Right atrium auricular region (tissue), 2 donors: ENCODE results near the gene CIZ1. TPM values are rescaled to one million over a fixed set of nuclear protein-coding genes. Genes with fewer than 3 reads are reported as not detected.
"Not testable (repeated sequence)": the region's sequence is repeated elsewhere in the genome, so short reads cannot be mapped to it uniquely, and the experiment has no call there.

ENCODE experiments used
- DNase-seq: peaks from one replicate; pipeline ENCODE4 v3.0.0-alpha.2; 2019; ENCODE audit warnings: low spot score
- H3K27ac ChIP-seq, 2 donors: fragments of 200-600 bp; sonication (generic); 1 replicate in 1 of 2; 2 replicates in 1 of 2; pipeline ENCODE4 v1.5.1; 2016 to 2019
- H3K27me3 ChIP-seq, 2 donors: fragments of 200-600 bp; sonication (generic); one replicate each; pipeline versions ENCODE4 v1.5.1 to v1.6.0; 2017 to 2019
- H3K36me3 ChIP-seq: fragments of 200-600 bp; sonication (generic); one replicate; pipeline ENCODE4 v1.5.1; 2016
- H3K4me1 ChIP-seq, 2 donors: fragments of 200-600 bp; sonication (generic); one replicate each; pipeline versions ENCODE4 v1.5.1 to v1.6.0; 2017 to 2019
- H3K4me3 ChIP-seq, 2 donors: fragments of 200-600 bp; sonication (generic); 1 replicate in 1 of 2; 2 replicates in 1 of 2; pipeline ENCODE4 v1.5.1; 2017 to 2019; ENCODE audit warnings: mild to moderate bottlenecking in 1 of 2, moderate library complexity in 1 of 2
- H3K9me3 ChIP-seq, 2 donors: fragments of 200-600 bp; sonication (generic); one replicate each; pipeline ENCODE4 v1.5.1; 2019
- total RNA-seq, 2 donors: library from RNA; depleted of rRNA; stranded (reverse); fragments of >200 nt; gene quantifications; one replicate each; pipeline ENCODE4 v1.1.0, GENCODE V29; 2016
- TF ChIP-seq, protein P1 (sequence below), 2 donors: fragments of 200-600 bp; sonication (generic); IDR thresholded peaks; one replicate each; pipeline ENCODE4 v1.5.1; 2019; ENCODE audit warnings: antibody characterized with exemption in 2 of 2

Gene CIZ1, protein sequence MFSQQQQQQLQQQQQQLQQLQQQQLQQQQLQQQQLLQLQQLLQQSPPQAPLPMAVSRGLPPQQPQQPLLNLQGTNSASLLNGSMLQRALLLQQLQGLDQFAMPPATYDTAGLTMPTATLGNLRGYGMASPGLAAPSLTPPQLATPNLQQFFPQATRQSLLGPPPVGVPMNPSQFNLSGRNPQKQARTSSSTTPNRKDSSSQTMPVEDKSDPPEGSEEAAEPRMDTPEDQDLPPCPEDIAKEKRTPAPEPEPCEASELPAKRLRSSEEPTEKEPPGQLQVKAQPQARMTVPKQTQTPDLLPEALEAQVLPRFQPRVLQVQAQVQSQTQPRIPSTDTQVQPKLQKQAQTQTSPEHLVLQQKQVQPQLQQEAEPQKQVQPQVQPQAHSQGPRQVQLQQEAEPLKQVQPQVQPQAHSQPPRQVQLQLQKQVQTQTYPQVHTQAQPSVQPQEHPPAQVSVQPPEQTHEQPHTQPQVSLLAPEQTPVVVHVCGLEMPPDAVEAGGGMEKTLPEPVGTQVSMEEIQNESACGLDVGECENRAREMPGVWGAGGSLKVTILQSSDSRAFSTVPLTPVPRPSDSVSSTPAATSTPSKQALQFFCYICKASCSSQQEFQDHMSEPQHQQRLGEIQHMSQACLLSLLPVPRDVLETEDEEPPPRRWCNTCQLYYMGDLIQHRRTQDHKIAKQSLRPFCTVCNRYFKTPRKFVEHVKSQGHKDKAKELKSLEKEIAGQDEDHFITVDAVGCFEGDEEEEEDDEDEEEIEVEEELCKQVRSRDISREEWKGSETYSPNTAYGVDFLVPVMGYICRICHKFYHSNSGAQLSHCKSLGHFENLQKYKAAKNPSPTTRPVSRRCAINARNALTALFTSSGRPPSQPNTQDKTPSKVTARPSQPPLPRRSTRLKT
- total RNA-seq = 10 to 100 TPM; 41.6 to 45.9 TPM

DNA sequence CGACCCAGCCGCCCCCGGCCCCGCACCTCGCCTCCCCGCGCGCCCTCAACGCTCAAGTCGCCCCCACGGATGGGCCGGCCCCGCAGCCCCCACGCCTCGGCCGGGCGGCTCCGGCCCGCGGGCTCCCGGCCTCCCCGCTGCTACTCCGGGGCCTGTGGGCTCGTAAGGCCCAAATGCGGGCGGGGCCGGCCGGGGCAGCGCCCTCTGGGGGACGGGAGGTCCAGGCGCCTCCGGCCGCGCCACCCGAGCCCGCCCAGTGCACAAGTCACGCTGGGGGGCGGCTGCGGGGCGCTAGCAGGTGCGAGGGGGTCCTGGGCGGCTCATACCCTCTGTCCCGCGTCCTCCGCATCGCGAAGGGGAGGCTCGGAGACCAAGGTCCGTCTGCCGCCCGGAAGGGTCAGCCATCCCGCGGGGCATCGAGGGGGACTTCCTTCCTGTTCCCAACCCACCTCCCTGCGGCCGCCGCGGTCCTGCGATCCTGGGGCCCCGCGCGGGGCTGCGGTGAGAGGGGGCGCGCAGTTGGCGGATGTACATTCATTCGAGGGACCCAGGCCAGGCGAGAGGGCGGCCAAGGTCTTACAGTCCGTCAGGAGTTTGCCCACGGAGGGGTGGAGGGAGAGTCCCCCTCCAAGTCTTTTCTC lies at the start of gene CIZ1:
CIZ1 (minus strand) TSS at position 167 of the 641 bp plus-strand sequence. CDS start 715 bp downstream, outside the sequence.
- H3K4me3 ChIP-seq = peak within 1 kb of the TSS; percentile 82 to 92
- TF ChIP-seq, protein P1, sequence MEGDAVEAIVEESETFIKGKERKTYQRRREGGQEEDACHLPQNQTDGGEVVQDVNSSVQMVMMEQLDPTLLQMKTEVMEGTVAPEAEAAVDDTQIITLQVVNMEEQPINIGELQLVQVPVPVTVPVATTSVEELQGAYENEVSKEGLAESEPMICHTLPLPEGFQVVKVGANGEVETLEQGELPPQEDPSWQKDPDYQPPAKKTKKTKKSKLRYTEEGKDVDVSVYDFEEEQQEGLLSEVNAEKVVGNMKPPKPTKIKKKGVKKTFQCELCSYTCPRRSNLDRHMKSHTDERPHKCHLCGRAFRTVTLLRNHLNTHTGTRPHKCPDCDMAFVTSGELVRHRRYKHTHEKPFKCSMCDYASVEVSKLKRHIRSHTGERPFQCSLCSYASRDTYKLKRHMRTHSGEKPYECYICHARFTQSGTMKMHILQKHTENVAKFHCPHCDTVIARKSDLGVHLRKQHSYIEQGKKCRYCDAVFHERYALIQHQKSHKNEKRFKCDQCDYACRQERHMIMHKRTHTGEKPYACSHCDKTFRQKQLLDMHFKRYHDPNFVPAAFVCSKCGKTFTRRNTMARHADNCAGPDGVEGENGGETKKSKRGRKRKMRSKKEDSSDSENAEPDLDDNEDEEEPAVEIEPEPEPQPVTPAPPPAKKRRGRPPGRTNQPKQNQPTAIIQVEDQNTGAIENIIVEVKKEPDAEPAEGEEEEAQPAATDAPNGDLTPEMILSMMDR (IDR thresholded peaks at IDR 0.05) = peak; percentile 92 to 95
- peak; percentile 80 for DNase-seq
- no peaks in the 10 kb centered on the region for H3K27me3 ChIP-seq
- H3K27ac ChIP-seq = peak within 1 kb of the TSS; percentile 86 to 89
- H3K9me3 ChIP-seq = no peaks in the 10 kb centered on the region
- peaks cover 12% of the 10 kb centered on the region for H3K36me3 ChIP-seq
- peaks cover 0 to 25% of the 10 kb centered on the region in 2 donors for H3K4me1 ChIP-seq

DNA sequence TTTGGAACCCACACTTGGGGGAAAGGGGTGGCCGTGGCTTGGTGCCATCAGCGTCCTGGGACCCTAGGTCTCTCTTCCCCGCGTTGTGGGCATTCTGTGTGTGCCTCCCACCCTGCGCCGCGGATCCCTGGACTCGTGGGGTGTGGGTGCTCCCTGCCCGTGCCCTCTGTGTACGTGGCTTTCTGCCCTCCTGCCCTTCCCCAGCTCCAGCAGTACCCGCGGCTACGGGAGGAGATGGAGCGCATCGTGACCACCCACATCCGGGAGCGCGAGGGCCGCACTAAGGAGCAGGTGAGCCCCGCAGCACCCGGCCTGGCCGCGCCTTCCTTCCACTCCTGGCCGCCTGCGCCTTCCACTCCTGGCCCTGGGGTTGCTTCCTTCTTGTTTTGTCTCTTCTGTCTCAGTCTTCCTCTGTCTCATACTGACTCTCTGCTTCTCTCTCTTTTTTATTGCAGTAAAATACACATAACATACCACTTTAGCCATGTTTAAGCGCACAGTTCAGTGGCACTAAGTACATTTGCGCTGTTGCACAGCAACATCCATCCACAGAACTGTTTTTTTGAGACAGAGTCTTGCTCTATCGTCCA lies 42.5 kb upstream of the CIZ1 start:
- no peaks in the 10 kb centered on the region for H3K9me3 ChIP-seq
- no peak overlapping the region for H3K27ac ChIP-seq
- TF ChIP-seq, protein P1 (IDR thresholded peaks at IDR 0.05) = no peak
- no peak overlapping the region for H3K4me3 ChIP-seq
- no peaks in the 10 kb centered on the region for H3K27me3 ChIP-seq
- H3K36me3 ChIP-seq = no peaks in the 10 kb centered on the region
- DNase-seq = no peak
- H3K4me1 ChIP-seq = no peaks in the 10 kb centered on the region

DNA sequence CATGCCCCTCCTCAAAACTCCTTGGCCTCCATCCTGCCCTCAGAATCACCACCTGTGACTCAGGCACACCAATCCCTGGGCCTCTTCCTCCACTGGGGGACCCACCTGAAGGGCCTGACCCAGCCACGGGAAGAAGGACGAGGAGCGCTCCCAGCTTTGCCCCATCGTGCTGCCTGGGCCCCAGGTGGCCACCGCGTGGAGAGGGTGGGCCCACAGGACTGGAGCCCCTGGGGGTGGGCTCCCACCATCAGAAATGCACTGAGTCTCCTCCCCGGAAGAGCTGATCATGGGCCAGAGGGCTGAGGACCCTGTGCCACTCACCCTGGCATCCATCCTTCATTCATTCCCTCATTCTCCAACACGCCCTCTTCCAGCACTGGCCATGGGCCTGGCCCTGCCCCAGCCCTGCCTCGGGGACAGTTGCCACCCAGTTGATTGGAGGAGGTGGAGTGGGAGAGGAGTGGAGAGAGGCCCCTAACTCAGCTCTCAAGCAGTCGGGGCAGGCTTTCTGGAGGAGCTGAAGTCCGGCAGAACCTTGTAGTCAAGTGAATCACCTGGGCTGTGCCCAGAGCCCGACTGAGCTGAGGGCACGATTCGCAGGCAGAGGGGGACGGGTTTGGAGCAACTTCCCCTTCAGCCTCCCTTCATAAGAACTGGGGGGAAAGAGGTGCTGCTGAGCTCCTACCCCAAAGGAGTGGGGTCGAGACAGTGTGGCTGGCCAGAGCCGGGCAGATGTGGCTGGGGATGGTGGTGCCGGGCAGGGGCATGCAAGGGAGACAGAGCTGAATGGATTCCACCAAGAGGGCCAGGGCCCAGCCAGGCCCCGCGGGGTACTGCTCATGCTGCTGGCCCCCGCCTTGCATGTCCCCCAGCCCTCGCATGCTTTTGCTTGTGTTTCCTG lies 41.4 kb upstream of the CIZ1 start:
- no peaks in the 10 kb centered on the region for H3K36me3 ChIP-seq
- H3K27ac ChIP-seq = peak overlapping the region; percentile 46 to 48
- H3K4me3 ChIP-seq = no peak overlapping the region
- TF ChIP-seq, protein P1 (IDR thresholded peaks at IDR 0.05) = no peak
- no peak for DNase-seq
- no peaks in the 10 kb centered on the region for H3K4me1 ChIP-seq
- no peaks in the 10 kb centered on the region for H3K27me3 ChIP-seq
- H3K9me3 ChIP-seq = no peaks in the 10 kb centered on the region

DNA sequence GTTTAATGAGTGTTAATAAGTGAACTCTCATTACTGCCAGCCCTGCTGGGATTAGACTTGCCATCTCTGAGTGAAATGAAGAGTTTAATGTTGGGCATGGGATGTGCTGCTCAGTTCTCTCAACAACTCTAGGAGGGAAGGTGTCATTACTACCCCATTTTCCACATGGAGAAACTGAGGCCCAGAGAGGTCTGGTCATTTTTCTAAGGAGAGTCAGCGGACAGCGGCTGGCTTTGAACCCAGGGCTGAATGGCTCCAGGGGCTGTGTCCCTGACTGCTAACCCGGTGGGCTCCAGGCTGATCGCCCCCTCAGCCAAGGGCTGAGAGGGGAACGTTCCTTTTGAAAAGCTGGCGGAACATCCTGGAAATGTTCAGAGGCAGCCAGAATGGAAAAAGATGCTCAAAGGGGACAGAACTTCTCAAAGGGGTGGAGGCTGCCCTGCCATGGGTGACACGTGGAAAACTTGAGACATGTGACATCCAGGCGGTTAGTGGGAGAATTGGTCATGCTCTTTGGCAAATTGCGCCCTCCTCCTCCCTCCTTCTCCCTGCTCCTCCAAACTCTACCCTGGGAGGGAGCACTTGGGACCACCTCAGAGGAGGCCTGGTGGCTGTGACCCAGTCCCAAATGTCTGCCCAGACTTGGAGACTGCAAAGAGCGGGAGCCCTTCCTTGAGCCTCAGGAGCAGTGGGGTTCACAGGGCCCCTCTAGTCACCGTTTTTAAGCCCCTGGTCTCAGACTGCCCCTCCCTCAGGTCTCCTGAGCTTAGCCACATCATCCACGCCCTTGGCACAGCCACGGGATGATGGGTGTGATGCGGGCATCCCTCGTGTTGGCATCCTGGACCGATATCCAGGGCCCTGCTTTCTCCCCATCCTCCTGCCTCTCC lies 40.5 kb upstream of the CIZ1 start:
- H3K4me3 ChIP-seq = no peak overlapping the region
- no peaks in the 10 kb centered on the region for H3K36me3 ChIP-seq
- H3K4me1 ChIP-seq = no peaks in the 10 kb centered on the region
- TF ChIP-seq, protein P1 (IDR thresholded peaks at IDR 0.05) = no peak
- DNase-seq = peak; percentile 89
- H3K27me3 ChIP-seq = no peaks in the 10 kb centered on the region
- peak overlapping the region; percentile 46 to 48 for H3K27ac ChIP-seq
- H3K9me3 ChIP-seq = no peaks in the 10 kb centered on the region

DNA sequence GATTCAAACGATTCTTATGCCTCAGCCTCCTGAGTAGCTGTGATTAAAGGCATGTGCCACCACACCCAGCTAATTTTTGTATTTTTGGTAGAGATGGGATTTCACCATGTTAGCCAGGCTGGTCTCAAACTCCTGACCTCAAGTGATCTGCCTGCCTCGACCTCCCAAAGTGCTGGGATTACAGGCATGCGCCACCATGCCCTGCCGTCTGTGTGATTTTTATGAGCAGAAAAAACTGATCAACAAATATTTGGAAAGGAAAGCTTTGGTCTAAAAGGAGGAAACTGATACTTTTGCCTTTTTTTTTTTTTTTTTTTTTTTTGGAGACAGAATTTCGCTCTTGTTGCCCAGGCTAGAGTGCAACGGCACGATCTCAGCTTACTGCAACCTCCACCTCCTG lies 39.5 kb upstream of the CIZ1 start:
- H3K36me3 ChIP-seq, H3K4me1 ChIP-seq, DNase-seq: not testable (repeated sequence)

More for the DNA sequence above, 39.5 kb upstream of the CIZ1 start:
- H3K27me3 ChIP-seq, H3K4me3 ChIP-seq, H3K9me3 ChIP-seq, H3K27ac ChIP-seq: not testable (repeated sequence)
